IMR-90 (cell line): ENCODE results near the gene NRIP1. TPM values are rescaled to one million over a fixed set of nuclear protein-coding genes. Genes with fewer than 3 reads are reported as not detected.

Source experiments
- ATAC-seq: fragments of 200-7000 bp; cut with Tn5 transposase; 2 replicates; pipeline ENCODE4 v1.9.1; 2020; ENCODE audit warnings: low read depth, mild to moderate bottlenecking, moderate library complexity
- BruUV-seq: library from RNA; stranded (reverse); fragments of 400-500 nt; replicated peaks from 2 replicates; lab custom pipeline; 2021; lab: Mats Ljungman, UMichigan
- CTCF ChIA-PET: fragments of 300-600 bp; formaldehyde crosslinking; extraction: SDS; loops from one replicate; lab custom pipeline; 2021; ENCODE audit warnings: antibody characterized with exemption; lab: Yijun Ruan, JAX
- POLR2A ChIA-PET: fragments of 300-600 bp; sonication (Branson Sonifier 250); formaldehyde crosslinking; loops from one replicate; lab custom pipeline; 2022; ENCODE audit warnings: antibody characterized with exemption; ENCODE audit not compliant: unreplicated experiment; lab: Charles Lee
- DNase-seq: peaks from one replicate; pipeline ENCODE4 v3.0.0; 2013
- H2AFZ ChIP-seq: replicated peaks from 2 replicates; pipeline ENCODE3; 2013; ENCODE audit warnings: low read length, mild to moderate bottlenecking; ENCODE audit not compliant: poor library complexity
- H2AK5ac ChIP-seq: 2 replicates; pipeline ENCODE4 v1.6.1; 2013; ENCODE audit warnings: low read depth, low read length, inconsistent platforms
- H2AK9ac ChIP-seq: replicated peaks from 2 replicates; pipeline ENCODE3; 2013; ENCODE audit warnings: mild to moderate bottlenecking, low read depth, low read length, moderate library complexity; ENCODE audit not compliant: poor library complexity
- H2BK120ac ChIP-seq: 2 replicates; pipeline ENCODE4 v1.6.1; 2013; ENCODE audit warnings: low read depth, low read length, inconsistent platforms
- H2BK15ac ChIP-seq: 3 replicates; pipeline ENCODE4 v1.6.1; 2013; ENCODE audit warnings: low read depth, low read length, inconsistent platforms
- H2BK20ac ChIP-seq: 2 replicates; pipeline ENCODE4 v1.6.1; 2013; ENCODE audit warnings: low read depth, mild to moderate bottlenecking, inconsistent platforms, low read length, moderate library complexity
- H2BK5ac ChIP-seq: 2 replicates; pipeline ENCODE4 v1.6.1; 2013; ENCODE audit warnings: mild to moderate bottlenecking, low read depth, low read length, inconsistent platforms; ENCODE audit not compliant: poor library complexity, severe bottlenecking
- H3K14ac ChIP-seq: replicated peaks from 2 replicates; pipeline ENCODE4 v1.6.1; 2013; ENCODE audit warnings: low read depth, low read length, inconsistent platforms
- H3K18ac ChIP-seq: 2 replicates; pipeline ENCODE4 v1.6.1; 2013; ENCODE audit warnings: low read depth, low read length, control low read depth
- H3K23ac ChIP-seq: 2 replicates; pipeline ENCODE4 v1.6.1; 2013; ENCODE audit warnings: low read depth, low read length, inconsistent platforms
- H3K27ac ChIP-seq: 2 replicates; pipeline ENCODE4 v1.5.1; 2013; ENCODE audit warnings: mild to moderate bottlenecking, control low read depth, low read length; ENCODE audit not compliant: insufficient read depth
- H3K27me3 ChIP-seq: 2 replicates; pipeline ENCODE4 v1.6.1; 2013; ENCODE audit warnings: low read length; ENCODE audit not compliant: control insufficient read depth, insufficient read depth
- H3K36me3 ChIP-seq: 2 replicates; pipeline ENCODE4 v1.6.1; 2013; ENCODE audit warnings: low read length, mixed read lengths; ENCODE audit not compliant: control insufficient read depth, insufficient read depth
- H3K4ac ChIP-seq: 2 replicates; pipeline ENCODE4 v1.6.1; 2013; ENCODE audit warnings: low read depth, low read length, inconsistent platforms
- H3K4me1 ChIP-seq: 2 replicates; pipeline ENCODE4 v1.6.1; 2013; ENCODE audit warnings: low read length, mixed read lengths; ENCODE audit not compliant: control insufficient read depth, insufficient read depth
- H3K4me2 ChIP-seq: 2 replicates; pipeline ENCODE4 v1.6.1; 2013; ENCODE audit warnings: low read depth, mild to moderate bottlenecking, control low read depth, low read length, moderate library complexity
- H3K4me3 ChIP-seq: 2 replicates; pipeline ENCODE4 v1.5.1; 2013; ENCODE audit warnings: low read depth, mild to moderate bottlenecking, control low read depth, low read length, moderate library complexity; ENCODE audit not compliant: insufficient read depth
- H3K56ac ChIP-seq: 2 replicates; pipeline ENCODE4 v1.6.1; 2013; ENCODE audit warnings: low read length, inconsistent platforms; ENCODE audit not compliant: insufficient read depth; ENCODE audit errors: extremely low read depth
- H3K79me1 ChIP-seq, 2 experiments: 2 replicates each; pipeline ENCODE4 v1.6.1; 2013; ENCODE audit warnings: low read length in 2 of 2, inconsistent platforms in 1 of 2, low read depth in 1 of 2
- H3K9ac ChIP-seq: 2 replicates; pipeline ENCODE4 v1.6.1; 2013; ENCODE audit warnings: low read depth, low read length, control low read depth
- H3K9me1 ChIP-seq: 2 replicates; pipeline ENCODE4 v1.6.1; 2013; ENCODE audit warnings: low read length, inconsistent platforms; ENCODE audit not compliant: insufficient read depth
- H3K9me3 ChIP-seq: 2 replicates; pipeline ENCODE4 v1.6.1; 2013; ENCODE audit warnings: low read length; ENCODE audit not compliant: control insufficient read depth, insufficient read depth
- H4K20me1 ChIP-seq: 2 replicates; pipeline ENCODE4 v1.6.1; 2013; ENCODE audit warnings: low read length, inconsistent platforms; ENCODE audit not compliant: insufficient read depth
- H4K5ac ChIP-seq: 2 replicates; pipeline ENCODE4 v1.6.1; 2013; ENCODE audit warnings: mild to moderate bottlenecking, low read depth, low read length, control low read depth
- H4K8ac ChIP-seq, 2 experiments: 2 replicates each; pipeline ENCODE4 v1.6.1; 2013; ENCODE audit warnings: low read depth in 2 of 2, low read length in 2 of 2, control low read depth in 1 of 2, inconsistent platforms in 1 of 2
- H4K91ac ChIP-seq: 2 replicates; pipeline ENCODE4 v1.6.1; 2013; ENCODE audit warnings: low read depth, low read length, inconsistent platforms; ENCODE audit not compliant: insufficient read depth
- BHLHE40 ChIP-seq: fragments of 150-350 bp; IDR thresholded peaks from 2 replicates; pipeline ENCODE4 v1.6.1; 2016; ENCODE audit warnings: mild to moderate bottlenecking, low read depth, low read length
- CEBPB ChIP-seq: IDR thresholded peaks from 2 replicates; pipeline ENCODE4 v1.6.1; 2012; ENCODE audit warnings: low read depth, low read length, improper control_type of control experiment
- CHD1 ChIP-seq: IDR thresholded peaks from 2 replicates; pipeline ENCODE4 v1.6.1; 2012; ENCODE audit warnings: low read depth, low read length, improper control_type of control experiment
- MAFK ChIP-seq: IDR thresholded peaks from 2 replicates; pipeline ENCODE4 v1.6.1; 2012; ENCODE audit warnings: low read depth, low read length, improper control_type of control experiment
- MAZ ChIP-seq: IDR thresholded peaks from 2 replicates; pipeline ENCODE4 v1.6.1; 2012; ENCODE audit warnings: low read depth, mild to moderate bottlenecking, low read length, improper control_type of control experiment, moderate library complexity, borderline replicate concordance
- NFE2L2 ChIP-seq: fragments of 150-350 bp; IDR thresholded peaks from 2 replicates; pipeline ENCODE4 v1.6.1; 2016; ENCODE audit warnings: low read depth, mild to moderate bottlenecking, low read length
- POLR2A ChIP-seq: IDR thresholded peaks from 2 replicates; pipeline ENCODE4 v1.6.1; 2012; ENCODE audit warnings: mild to moderate bottlenecking, low read depth, low read length
- RAD21 ChIP-seq: IDR thresholded peaks from 2 replicates; pipeline ENCODE4 v1.6.1; 2012; ENCODE audit warnings: low read length, improper control_type of control experiment
- RCOR1 ChIP-seq: IDR thresholded peaks from 2 replicates; pipeline ENCODE4 v1.6.1; 2012; ENCODE audit warnings: mild to moderate bottlenecking, low read length, improper control_type of control experiment; ENCODE audit not compliant: insufficient replicate concordance
- RFX5 ChIP-seq: IDR thresholded peaks from 2 replicates; pipeline ENCODE4 v1.8.0; 2012; ENCODE audit warnings: low read depth, mild to moderate bottlenecking, low read length, moderate library complexity
- WGBS, 2 experiments: methylation state at CpG; one replicate each; pipeline versions ENCODE4 v1.1.5 to v1.1.7; 2013; ENCODE audit warnings: missing lambda C conversion rate in 2 of 2; ENCODE audit not compliant: insufficient read length in 1 of 2; ENCODE audit errors: extremely low coverage in 2 of 2; 5-methylcytosine and 5-hydroxymethylcytosine counted together
- dilution Hi-C: fragments of 300-500 bp; cut with HindIII; formaldehyde crosslinking; loops from one replicate; pipeline ENCODE4 v1.14.3; 2018; ENCODE audit warnings: low sequenced_read_pairs; ENCODE audit not compliant: unreplicated experiment
- in situ Hi-C: fragments of 300-500 bp; cut with MboI; formaldehyde crosslinking; loops from 3 replicates; pipeline ENCODE4 v1.14.3; 2019; ENCODE audit warnings: low sequenced_read_pairs, inconsistent platforms, mixed read lengths
- intact Hi-C: fragments of 100-400 bp; cut with micrococcal nuclease; formaldehyde crosslinking; loops from 2 replicates; pipeline ENCODE4 v1.10.0; 2022
- polyA plus RNA-seq, 3 experiments: library from polyadenylated mRNA; depleted of rRNA; stranded (reverse); fragments of >200 nt; gene quantifications; 2 replicates each; pipeline ENCODE4 v1.2.3, GENCODE V29; 2012; ENCODE audit warnings: low replicate concordance in 1 of 3
- total RNA-seq: library from RNA; depleted of rRNA; stranded (reverse); fragments of >200 nt; gene quantifications from 2 replicates; pipeline ENCODE4 v1.2.3, GENCODE V29; 2012
- TF ChIP-seq, protein P1 (sequence below): fragments of 150-350 bp; IDR thresholded peaks from 2 replicates; pipeline ENCODE4 v1.6.1; 2017; ENCODE audit warnings: mild to moderate bottlenecking, antibody characterized with exemption, low read length, low read depth
- TF ChIP-seq, protein P2 (sequence below): conservative IDR thresholded peaks from 2 replicates; pipeline ENCODE4 v1.5.1; 2012; ENCODE audit warnings: mild to moderate bottlenecking, low read depth, low read length, improper control_type of control experiment
- TF ChIP-seq, protein P3 (sequence below): fragments of 150-350 bp; IDR thresholded peaks from 2 replicates; pipeline ENCODE4 v1.6.1; 2016; ENCODE audit warnings: low read depth, mild to moderate bottlenecking, low read length, moderate library complexity, borderline replicate concordance

NRIP1 gene
- total and polyA plus RNA-seq, 2 of the 4 experiments (the other 2 are of a cell fraction): 9.6 to 73.8 TPM

DNA sequence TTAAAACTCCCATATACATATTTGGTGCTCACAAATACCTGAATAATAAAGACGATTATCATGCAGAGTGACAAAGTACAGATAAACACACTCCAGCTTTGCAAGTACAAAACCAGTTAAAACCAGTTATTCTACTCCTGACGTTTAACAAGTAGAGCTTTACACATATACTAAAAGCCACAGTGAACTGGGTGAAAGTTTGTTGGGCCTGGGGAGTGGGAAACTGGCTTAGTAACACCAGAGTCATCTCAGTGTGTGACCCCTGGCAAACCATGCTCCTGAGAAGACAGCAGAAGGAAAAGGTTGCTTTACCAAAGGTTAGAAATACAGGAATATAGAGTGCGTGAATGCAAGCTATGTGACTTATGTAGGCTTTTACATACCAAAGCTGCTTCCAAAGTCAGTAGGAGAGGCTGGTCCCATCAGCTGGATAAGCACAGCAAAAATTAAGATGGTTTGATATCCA is 148.1 kb downstream of the NRIP1 start:
- H3K18ac ChIP-seq: peak overlapping the region; percentile 31; the same call in 1 of the 2 replicates
- H3K27ac ChIP-seq: peak overlapping the region; percentile 48; the same call in 1 of the 2 replicates
- H3K23ac ChIP-seq: peak overlapping the region; percentile 48
- DNase-seq: peak; percentile 66
- peak overlapping the region; percentile 40; the same call in 1 of the 2 replicates for H4K91ac ChIP-seq
- H3K9me3 ChIP-seq: no peaks in the 10 kb centered on the region
- H4K20me1 ChIP-seq: no peaks in the 10 kb centered on the region
- H2AFZ ChIP-seq: no peak overlapping the region
- in situ Hi-C loops: no loop called here
- no peak overlapping the region for H2AK9ac ChIP-seq
- WGBS, 2 experiments: no CpG with 5 or more reads among the region's 3 CpGs
- peak overlapping the region; percentile 94 for H2BK5ac ChIP-seq
- peak overlapping the region; percentile 67; the same call in 1 of the 2 replicates for H2BK20ac ChIP-seq
- H3K4me1 ChIP-seq: peaks cover 11% of the 10 kb centered on the region; the same call in 1 of the 2 replicates
- H2BK120ac ChIP-seq: peak overlapping the region; percentile 56
- 0 out of 2 replicates have a peak overlapping the region, but pooled peaks have one; percentile 10 for H3K14ac ChIP-seq
- 0 out of 4 replicates have a peak, but pooled peaks cover 3 to 4% of the 10 kb centered on the region in 2 experiments for H3K79me1 ChIP-seq
- H4K5ac ChIP-seq: peak overlapping the region; percentile 6; the same call in 1 of the 2 replicates
- H3K9me1 ChIP-seq: peaks cover 2% of the 10 kb centered on the region; the same call in 1 of the 2 replicates
- ChIA-PET POLR2A (no interaction called here), CTCF (interaction anchor here (1.0 kb wide), 1 partner anchor 16 kb away, joined by 3 read pairs; no protein-coding TSS in a partner anchor)
- H3K36me3 ChIP-seq: no peaks in the 10 kb centered on the region
- H3K4ac ChIP-seq: 0 out of 2 replicates have a peak overlapping the region, but pooled peaks have one; percentile 59
- ATAC-seq: peak; percentile 81
- dilution Hi-C loops: no loop called here
- 0 out of 3 replicates have a peak overlapping the region, but pooled peaks have one; percentile 19 for H2BK15ac ChIP-seq
- H3K9ac ChIP-seq: no peak overlapping the region
- no peak overlapping the region for H2AK5ac ChIP-seq
- H4K8ac ChIP-seq: peak overlapping the region; percentile 11 to 35; a peak in 1 of 4 replicates
- TF ChIP-seq MAZ (no peak), NFE2L2 (no peak), RFX5 (no peak), RCOR1 (no peak), CEBPB (no peak), MAFK (no peak), BHLHE40 (no peak), POLR2A (no peak), RAD21 (no peak), CHD1 (no peak)
- TF ChIP-seq, protein P1, sequence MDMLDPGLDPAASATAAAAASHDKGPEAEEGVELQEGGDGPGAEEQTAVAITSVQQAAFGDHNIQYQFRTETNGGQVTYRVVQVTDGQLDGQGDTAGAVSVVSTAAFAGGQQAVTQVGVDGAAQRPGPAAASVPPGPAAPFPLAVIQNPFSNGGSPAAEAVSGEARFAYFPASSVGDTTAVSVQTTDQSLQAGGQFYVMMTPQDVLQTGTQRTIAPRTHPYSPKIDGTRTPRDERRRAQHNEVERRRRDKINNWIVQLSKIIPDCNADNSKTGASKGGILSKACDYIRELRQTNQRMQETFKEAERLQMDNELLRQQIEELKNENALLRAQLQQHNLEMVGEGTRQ: no peak
- TF ChIP-seq, protein P2, sequence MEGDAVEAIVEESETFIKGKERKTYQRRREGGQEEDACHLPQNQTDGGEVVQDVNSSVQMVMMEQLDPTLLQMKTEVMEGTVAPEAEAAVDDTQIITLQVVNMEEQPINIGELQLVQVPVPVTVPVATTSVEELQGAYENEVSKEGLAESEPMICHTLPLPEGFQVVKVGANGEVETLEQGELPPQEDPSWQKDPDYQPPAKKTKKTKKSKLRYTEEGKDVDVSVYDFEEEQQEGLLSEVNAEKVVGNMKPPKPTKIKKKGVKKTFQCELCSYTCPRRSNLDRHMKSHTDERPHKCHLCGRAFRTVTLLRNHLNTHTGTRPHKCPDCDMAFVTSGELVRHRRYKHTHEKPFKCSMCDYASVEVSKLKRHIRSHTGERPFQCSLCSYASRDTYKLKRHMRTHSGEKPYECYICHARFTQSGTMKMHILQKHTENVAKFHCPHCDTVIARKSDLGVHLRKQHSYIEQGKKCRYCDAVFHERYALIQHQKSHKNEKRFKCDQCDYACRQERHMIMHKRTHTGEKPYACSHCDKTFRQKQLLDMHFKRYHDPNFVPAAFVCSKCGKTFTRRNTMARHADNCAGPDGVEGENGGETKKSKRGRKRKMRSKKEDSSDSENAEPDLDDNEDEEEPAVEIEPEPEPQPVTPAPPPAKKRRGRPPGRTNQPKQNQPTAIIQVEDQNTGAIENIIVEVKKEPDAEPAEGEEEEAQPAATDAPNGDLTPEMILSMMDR: no peak
- TF ChIP-seq, protein P3, sequence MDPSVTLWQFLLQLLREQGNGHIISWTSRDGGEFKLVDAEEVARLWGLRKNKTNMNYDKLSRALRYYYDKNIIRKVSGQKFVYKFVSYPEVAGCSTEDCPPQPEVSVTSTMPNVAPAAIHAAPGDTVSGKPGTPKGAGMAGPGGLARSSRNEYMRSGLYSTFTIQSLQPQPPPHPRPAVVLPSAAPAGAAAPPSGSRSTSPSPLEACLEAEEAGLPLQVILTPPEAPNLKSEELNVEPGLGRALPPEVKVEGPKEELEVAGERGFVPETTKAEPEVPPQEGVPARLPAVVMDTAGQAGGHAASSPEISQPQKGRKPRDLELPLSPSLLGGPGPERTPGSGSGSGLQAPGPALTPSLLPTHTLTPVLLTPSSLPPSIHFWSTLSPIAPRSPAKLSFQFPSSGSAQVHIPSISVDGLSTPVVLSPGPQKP: no peak
- H3K27me3 ChIP-seq: no peaks in the 10 kb centered on the region
- no peak overlapping the region for H3K4me3 ChIP-seq
- no peak overlapping the region for H3K56ac ChIP-seq
- no TSS peak for BruUV-seq
- intact Hi-C loops: loop anchor here (5.0 kb wide), 1 partner anchor 146 kb away; the partner anchor contains the start of gene NRIP1
- H3K4me2 ChIP-seq: peak overlapping the region; percentile 25; the same call in 1 of the 2 replicates
